KMS-11 (cell line): Measurements from ENCODE around the gene NEB.
"Not testable (repeated sequence)": the region's sequence is repeated elsewhere in the genome, so short reads cannot be mapped to it uniquely, and the experiment has no call there.

ENCODE experiments used
- H2AFZ ChIP-seq: fragments of 200-600 bp; sonication (generic); 2 replicates; pipeline ENCODE4 v1.6.1; 2016; ENCODE audit warnings: antibody characterized with exemption, mixed run types, low read depth
- H3K27ac ChIP-seq: fragments of 200-600 bp; sonication (generic); 2 replicates; pipeline ENCODE4 v1.6.1; 2016; ENCODE audit warnings: mild to moderate bottlenecking, mixed run types
- H3K27me3 ChIP-seq: fragments of 200-600 bp; sonication (generic); 2 replicates; pipeline ENCODE4 v1.6.1; 2017; ENCODE audit warnings: mild to moderate bottlenecking, low read depth, mixed run types, moderate library complexity; ENCODE audit not compliant: insufficient read depth
- H3K36me3 ChIP-seq: fragments of 200-600 bp; sonication (generic); 2 replicates; pipeline ENCODE4 v1.6.1; 2017; ENCODE audit warnings: mild to moderate bottlenecking, mixed run types; ENCODE audit not compliant: insufficient read depth
- H3K4me1 ChIP-seq: fragments of 200-600 bp; sonication (generic); 2 replicates; pipeline ENCODE4 v1.6.1; 2016; ENCODE audit warnings: mild to moderate bottlenecking, low read depth, mixed run types; ENCODE audit not compliant: poor library complexity, severe bottlenecking
- H3K4me2 ChIP-seq: fragments of 200-600 bp; sonication (generic); 2 replicates; pipeline ENCODE4 v1.7.0; 2016; ENCODE audit warnings: mild to moderate bottlenecking, mixed run types
- H3K4me3 ChIP-seq: fragments of 200-600 bp; sonication (generic); IDR thresholded peaks from 2 replicates; pipeline ENCODE4 v1.6.1; 2017; ENCODE audit warnings: low read depth, low read length, mixed read lengths; ENCODE audit not compliant: insufficient read depth
- H3K79me2 ChIP-seq: fragments of 200-600 bp; sonication (generic); 2 replicates; pipeline ENCODE4 v1.6.1; 2016; ENCODE audit warnings: low read depth, mixed run types; ENCODE audit not compliant: insufficient read depth
- H3K9ac ChIP-seq: fragments of 200-600 bp; sonication (generic); 2 replicates; pipeline ENCODE4 v1.6.1; 2016; ENCODE audit warnings: mild to moderate bottlenecking, mixed run types
- H4K20me1 ChIP-seq: fragments of 200-600 bp; sonication (generic); 2 replicates; pipeline ENCODE4 v1.6.1; 2016; ENCODE audit warnings: mild to moderate bottlenecking, mixed run types; ENCODE audit not compliant: insufficient read depth
- TF ChIP-seq, protein P1 (sequence below): fragments of 200-600 bp; sonication (generic); conservative IDR thresholded peaks from 2 replicates; pipeline ENCODE4 v1.6.1; 2017; ENCODE audit warnings: low read depth, mild to moderate bottlenecking, antibody characterized with exemption, low read length, moderate library complexity, mixed read lengths

Gene NEB

DNA sequence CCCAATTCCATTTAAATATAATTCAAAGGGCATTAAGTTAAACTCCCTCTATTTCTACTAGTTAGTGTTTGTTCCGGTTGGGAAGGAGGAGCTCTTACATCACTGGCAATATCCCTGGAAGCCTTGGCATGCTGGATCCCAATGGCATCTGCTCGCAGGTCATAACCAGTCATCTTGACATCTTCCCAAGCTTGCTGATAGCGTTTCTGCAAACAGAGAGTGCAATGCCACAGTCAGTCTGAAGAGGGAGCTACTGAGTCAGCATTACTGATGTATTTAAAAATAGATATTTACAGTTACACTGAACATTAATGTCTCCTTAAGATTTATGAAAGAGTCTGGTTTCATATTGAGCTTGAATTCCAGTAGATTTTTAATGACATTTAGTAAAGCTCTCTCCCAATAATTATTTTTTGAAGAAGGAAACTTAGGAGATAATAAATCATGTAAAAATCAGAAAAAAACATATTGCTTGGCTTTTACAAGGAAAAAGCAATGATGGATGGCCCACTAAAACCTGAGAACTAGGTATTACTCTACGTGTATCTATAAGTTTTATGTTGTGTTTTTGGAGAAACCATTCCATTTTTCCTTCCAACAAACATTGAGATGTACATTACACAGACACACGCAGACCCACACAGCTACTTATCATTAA lies 142.9 kb downstream of the NEB start:
- not testable (repeated sequence) for H3K79me2 ChIP-seq, H3K4me1 ChIP-seq, H3K9ac ChIP-seq, H3K27ac ChIP-seq, H3K27me3 ChIP-seq, H3K36me3 ChIP-seq, H3K4me2 ChIP-seq, H4K20me1 ChIP-seq, H3K4me3 ChIP-seq, H2AFZ ChIP-seq
- TF ChIP-seq, protein P1, sequence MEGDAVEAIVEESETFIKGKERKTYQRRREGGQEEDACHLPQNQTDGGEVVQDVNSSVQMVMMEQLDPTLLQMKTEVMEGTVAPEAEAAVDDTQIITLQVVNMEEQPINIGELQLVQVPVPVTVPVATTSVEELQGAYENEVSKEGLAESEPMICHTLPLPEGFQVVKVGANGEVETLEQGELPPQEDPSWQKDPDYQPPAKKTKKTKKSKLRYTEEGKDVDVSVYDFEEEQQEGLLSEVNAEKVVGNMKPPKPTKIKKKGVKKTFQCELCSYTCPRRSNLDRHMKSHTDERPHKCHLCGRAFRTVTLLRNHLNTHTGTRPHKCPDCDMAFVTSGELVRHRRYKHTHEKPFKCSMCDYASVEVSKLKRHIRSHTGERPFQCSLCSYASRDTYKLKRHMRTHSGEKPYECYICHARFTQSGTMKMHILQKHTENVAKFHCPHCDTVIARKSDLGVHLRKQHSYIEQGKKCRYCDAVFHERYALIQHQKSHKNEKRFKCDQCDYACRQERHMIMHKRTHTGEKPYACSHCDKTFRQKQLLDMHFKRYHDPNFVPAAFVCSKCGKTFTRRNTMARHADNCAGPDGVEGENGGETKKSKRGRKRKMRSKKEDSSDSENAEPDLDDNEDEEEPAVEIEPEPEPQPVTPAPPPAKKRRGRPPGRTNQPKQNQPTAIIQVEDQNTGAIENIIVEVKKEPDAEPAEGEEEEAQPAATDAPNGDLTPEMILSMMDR, result peak; percentile 50

DNA sequence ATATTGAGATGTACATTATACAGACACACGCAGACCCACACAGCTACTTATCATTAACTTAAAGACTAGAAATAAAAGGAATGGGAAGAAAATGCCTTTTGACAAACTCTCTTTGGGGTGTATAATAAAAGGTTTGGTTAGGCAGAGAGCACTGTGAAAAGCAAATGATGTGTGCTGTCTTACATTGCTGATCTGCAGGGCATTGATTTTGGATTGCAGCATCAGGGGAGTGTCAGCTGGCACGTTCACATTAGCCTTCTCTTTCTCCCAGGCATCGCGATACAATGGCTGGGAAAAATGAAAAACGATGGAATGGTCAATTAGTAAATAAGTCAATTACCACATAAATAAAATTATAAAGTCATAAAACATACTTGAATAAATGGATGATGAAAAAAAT lies 153.0 kb downstream of the NEB start:
- H3K4me3 ChIP-seq, H3K4me2 ChIP-seq, H2AFZ ChIP-seq, H3K4me1 ChIP-seq, H3K36me3 ChIP-seq, H3K27me3 ChIP-seq, H4K20me1 ChIP-seq, H3K9ac ChIP-seq, H3K79me2 ChIP-seq, H3K27ac ChIP-seq: not testable (repeated sequence)

DNA sequence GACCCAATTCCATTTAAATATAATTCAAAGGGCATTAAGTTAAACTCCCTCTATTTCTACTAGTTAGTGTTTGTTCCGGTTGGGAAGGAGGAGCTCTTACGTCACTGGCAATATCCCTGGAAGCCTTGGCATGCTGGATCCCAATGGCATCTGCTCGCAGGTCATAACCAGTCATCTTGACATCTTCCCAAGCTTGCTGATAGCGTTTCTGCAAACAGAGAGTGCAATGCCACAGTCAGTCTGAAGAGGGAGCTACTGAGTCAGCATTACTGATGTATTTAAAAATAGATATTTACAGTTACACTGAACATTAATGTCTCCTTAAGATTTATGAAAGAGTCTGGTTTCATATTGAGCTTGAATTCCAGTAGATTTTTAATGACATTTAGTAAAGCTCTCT lies 153.6 kb downstream of the NEB start:
- H3K27me3 ChIP-seq, H3K4me2 ChIP-seq, H3K79me2 ChIP-seq, H3K4me1 ChIP-seq, H4K20me1 ChIP-seq, H3K9ac ChIP-seq, H3K36me3 ChIP-seq, H2AFZ ChIP-seq, H3K27ac ChIP-seq, H3K4me3 ChIP-seq: not testable (repeated sequence)

DNA sequence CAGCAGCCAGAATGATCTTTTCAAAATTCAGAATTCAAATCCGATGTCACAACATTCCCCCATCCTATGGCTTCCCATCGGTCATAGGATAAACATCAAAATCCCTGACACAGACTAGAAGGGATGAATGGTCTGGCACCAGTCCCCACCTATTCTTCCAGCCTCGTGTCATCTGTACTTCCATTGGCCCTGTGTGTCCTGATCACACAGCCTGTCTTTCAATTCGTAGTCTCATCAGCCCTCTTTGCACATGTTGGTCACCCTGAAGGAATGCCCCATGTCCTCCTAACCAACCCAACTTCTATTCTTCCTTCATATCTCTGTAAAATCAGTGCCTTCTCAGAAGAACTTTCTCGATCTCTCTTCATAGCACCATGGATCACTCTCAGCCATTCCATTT lies 157.2 kb downstream of the NEB start:
- no peak overlapping the region for H2AFZ ChIP-seq
- H3K9ac ChIP-seq, result no peak overlapping the region

DNA sequence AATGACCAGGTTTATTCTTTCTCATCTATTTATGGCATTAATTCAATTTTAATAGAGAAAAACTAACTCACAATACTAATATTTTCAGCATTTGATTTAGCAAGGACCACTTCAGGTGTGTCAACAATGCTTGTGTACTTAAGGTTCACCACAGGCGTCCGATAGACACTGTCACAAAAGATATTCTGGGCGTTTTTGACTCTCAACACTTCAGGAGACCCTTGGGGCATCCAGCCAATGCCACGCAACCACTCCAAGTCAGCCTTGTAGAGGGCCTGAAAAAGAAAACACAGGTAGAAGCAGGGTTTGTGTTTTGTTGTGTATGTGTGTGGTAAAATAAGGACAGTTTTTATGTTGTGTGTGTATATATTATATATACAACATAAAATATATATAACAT lies 158.2 kb downstream of the NEB start:
- no peaks in the 10 kb centered on the region for H4K20me1 ChIP-seq
- no peak overlapping the region for H3K4me3 ChIP-seq
- H3K9ac ChIP-seq, result no peak overlapping the region
- H3K36me3 ChIP-seq, result no peaks in the 10 kb centered on the region
- TF ChIP-seq, protein P1, result no peak
- no peaks in the 10 kb centered on the region for H3K27me3 ChIP-seq
- H2AFZ ChIP-seq, result no peak overlapping the region
- H3K4me1 ChIP-seq, result no peaks in the 10 kb centered on the region
- H3K27ac ChIP-seq, result no peak overlapping the region
- no peaks in the 10 kb centered on the region for H3K79me2 ChIP-seq
- no peak overlapping the region for H3K4me2 ChIP-seq

More for the DNA sequence above, 157.2 kb downstream of the NEB start:
- Histone ChIP-seq H3K36me3 (no peaks in the 10 kb centered on the region), H4K20me1 (no peaks in the 10 kb centered on the region), H3K4me3 (no peak overlapping the region), H3K27ac (no peak overlapping the region), H3K79me2 (no peaks in the 10 kb centered on the region), H3K4me2 (no peak overlapping the region), H3K27me3 (no peaks in the 10 kb centered on the region), H3K4me1 (no peaks in the 10 kb centered on the region)
- TF ChIP-seq, protein P1, result no peak
